Stimulated activated CD8-positive, alpha-beta memory T cell treated with anti-CD3 and anti-CD28 coated beads, Interleukin-2, amount 100 ng/mL, for 48 hours (primary cell): ENCODE measurements around the gene KRTAP5-2.

Source experiments
- DNase-seq, 2 donors: peaks; one replicate each; pipeline ENCODE4 v3.0.0-alpha.2; 2020; ENCODE audit warnings: low read depth in 2 of 2

KRTAP5-2 gene

GRCh38 chr11:1567721-1568100, 30.4 kb downstream of the KRTAP5-2 start:
- DNase-seq: no peak

- DNase-seq: no peak
These were observed 30.9 kb downstream of the KRTAP5-2 start for GRCh38 chr11:1567052-1567720.

- DNase-seq: no peak
These were observed 31.6 kb downstream of the KRTAP5-2 start for GRCh38 chr11:1566381-1567051.

GRCh38 chr11:1565904-1566247, 32.2 kb downstream of the KRTAP5-2 start:
- no peak for DNase-seq

- no peak for DNase-seq
These were observed 32.8 kb downstream of the KRTAP5-2 start for GRCh38 chr11:1565173-1565903.

GRCh38 chr11:1564535-1565172, 33.4 kb downstream of the KRTAP5-2 start:
- DNase-seq: no peak

GRCh38 chr11:1563697-1564534, 34.2 kb downstream of the KRTAP5-2 start:
- no peak for DNase-seq

- no peak for DNase-seq
These were observed 34.9 kb downstream of the KRTAP5-2 start for GRCh38 chr11:1563149-1563638.

- DNase-seq: no peak
These were observed 35.5 kb downstream of the KRTAP5-2 start for GRCh38 chr11:1562469-1563148.

- DNase-seq: no peak
These were observed 36.1 kb downstream of the KRTAP5-2 start for GRCh38 chr11:1561955-1562354.

- no peak for DNase-seq
These were observed 36.8 kb downstream of the KRTAP5-2 start for GRCh38 chr11:1561266-1561665.

GRCh38 chr11:1560649-1561251, 37.3 kb downstream of the KRTAP5-2 start:
- DNase-seq: no peak

GRCh38 chr11:1560002-1560648, 38.0 kb downstream of the KRTAP5-2 start:
- no peak for DNase-seq

- no peak for DNase-seq
These were observed 38.8 kb downstream of the KRTAP5-2 start for GRCh38 chr11:1559111-1559951.

- no peak for DNase-seq
These were observed 39.4 kb downstream of the KRTAP5-2 start for GRCh38 chr11:1558775-1559110.

GRCh38 chr11:1557904-1558774, 40.0 kb downstream of the KRTAP5-2 start:
- no peak for DNase-seq

GRCh38 chr11:1557051-1557884, 40.8 kb downstream of the KRTAP5-2 start:
- DNase-seq: no peak
